HepG2 (cell line): ENCODE measurements around the gene RPS2. TPM values are rescaled to one million over a fixed set of nuclear protein-coding genes. Genes with fewer than 3 reads are reported as not detected.

Source experiments
- CENPBD1 ChIP-seq: sonication (generic); formaldehyde crosslinking; IDR thresholded peaks from 2 replicates; pipeline ENCODE4 v1.8.0; 2022; ENCODE audit warnings: missing genetic modification reagents, low read depth, mild to moderate bottlenecking, borderline replicate concordance
- FOXK2 ChIP-seq: fragments of 450-650 bp; IDR thresholded peaks from 2 replicates; pipeline ENCODE4 v1.6.1; 2016
- GATA4 ChIP-seq: sonication (generic); IDR thresholded peaks from 2 replicates; pipeline ENCODE4 v1.6.1; 2016; ENCODE audit warnings: antibody characterized with exemption, low read depth, borderline replicate concordance
- IKZF1 ChIP-seq: fragments of 450-650 bp; IDR thresholded peaks from 2 replicates; pipeline ENCODE4 v1.7.1; 2016
- NR2F2 ChIP-seq: IDR thresholded peaks from 2 replicates; pipeline ENCODE4 v1.6.1; 2012; ENCODE audit warnings: low read depth, inconsistent platforms, borderline replicate concordance
- RNF2 ChIP-seq: fragments of 450-650 bp; conservative IDR thresholded peaks from 2 replicates; pipeline ENCODE4 v1.6.1; 2016; ENCODE audit warnings: low read depth
- RNF219 ChIP-seq: sonication (generic); formaldehyde crosslinking; IDR thresholded peaks from 2 replicates; pipeline ENCODE4 v1.5.0; 2020; ENCODE audit warnings: mild to moderate bottlenecking, missing genetic modification reagents
- STAT5B ChIP-seq: sonication (generic); formaldehyde crosslinking; IDR thresholded peaks from 2 replicates; pipeline ENCODE4 v1.4.0; 2020; ENCODE audit warnings: missing genetic modification reagents
- TCF7 ChIP-seq: sonication (generic); IDR thresholded peaks from 2 replicates; pipeline ENCODE4 v1.6.1; 2016; ENCODE audit warnings: antibody characterized with exemption, low read depth
- ZBTB2 ChIP-seq: sonication (generic); formaldehyde crosslinking; IDR thresholded peaks from 2 replicates; pipeline ENCODE4 v1.8.0; 2022; ENCODE audit warnings: low read depth, missing genetic modification reagents
- ZNF543 ChIP-seq: sonication (generic); formaldehyde crosslinking; IDR thresholded peaks from 2 replicates; pipeline ENCODE4 v1.4.0; 2020; ENCODE audit warnings: mild to moderate bottlenecking, missing genetic modification reagents
- ZNF547 ChIP-seq: sonication (generic); formaldehyde crosslinking; IDR thresholded peaks from 2 replicates; pipeline ENCODE4 v1.5.1; 2020; ENCODE audit warnings: mild to moderate bottlenecking, missing genetic modification reagents
- ZNF558 ChIP-seq: sonication (generic); formaldehyde crosslinking; IDR thresholded peaks from 2 replicates; pipeline ENCODE4 v1.9.0; 2022; ENCODE audit warnings: mild to moderate bottlenecking, missing genetic modification reagents, borderline replicate concordance
- ZNF570 ChIP-seq: sonication (generic); formaldehyde crosslinking; IDR thresholded peaks from 2 replicates; pipeline ENCODE4 v1.4.0; 2020; ENCODE audit warnings: mild to moderate bottlenecking, missing genetic modification reagents, borderline replicate concordance
- ZNF615 ChIP-seq: sonication (generic); formaldehyde crosslinking; IDR thresholded peaks from 2 replicates; pipeline ENCODE4 v1.5.0; 2020; ENCODE audit warnings: mild to moderate bottlenecking, missing genetic modification reagents, borderline replicate concordance
- ZNF652 ChIP-seq: IDR thresholded peaks from 2 replicates; pipeline ENCODE4 v1.6.1; 2016; ENCODE audit warnings: low read depth, borderline replicate concordance
- ZSCAN29 ChIP-seq: sonication (generic); formaldehyde crosslinking; conservative IDR thresholded peaks from 2 replicates; pipeline ENCODE4 v1.4.0; 2020; ENCODE audit warnings: mild to moderate bottlenecking, missing genetic modification reagents
- polyA plus RNA-seq, 8 experiments: library from polyadenylated mRNA; depleted of rRNA in 3 of 8; stranded (reverse) in 7 of 8; unstranded in 1 of 8; fragments of >200 nt; fragmentation: Illumina TruSeq in 4 of 8; extraction: Trizol in 4 of 8; gene quantifications; 2 replicates each; pipeline versions ENCODE4 v1.2.1 to v1.2.3, GENCODE V29; 2011 to 2016; ENCODE audit warnings: low read depth in 4 of 8, missing spikeins in 1 of 8, mixed read lengths in 1 of 8; ENCODE audit not compliant: insufficient read depth in 1 of 8
- total RNA-seq, 5 experiments: library from RNA; depleted of rRNA; stranded (reverse); fragments of >200 nt; fragmentation: Illumina TruSeq; extraction: Trizol; gene quantifications; 2 replicates each; pipeline ENCODE4 v1.2.3, GENCODE V29; 2016; ENCODE audit warnings: low read depth in 1 of 5
- TF ChIP-seq, protein P1 (sequence below): sonication (generic); formaldehyde crosslinking; IDR thresholded peaks from 2 replicates; pipeline ENCODE4; 2020; ENCODE audit warnings: missing genetic modification reagents, mild to moderate bottlenecking, borderline replicate concordance
- TF ChIP-seq, protein P2 (sequence below): sonication (generic); formaldehyde crosslinking; IDR thresholded peaks from 2 replicates; pipeline ENCODE4 v1.8.0; 2022; ENCODE audit warnings: missing genetic modification reagents, mild to moderate bottlenecking, borderline replicate concordance

The RPS2 gene
- total and polyA plus RNA-seq, 2 of the 13 experiments (the other 11 are each of a cell fraction or from before 2014, with no cell fraction given) = 1,908 to 4,514 TPM

DNA sequence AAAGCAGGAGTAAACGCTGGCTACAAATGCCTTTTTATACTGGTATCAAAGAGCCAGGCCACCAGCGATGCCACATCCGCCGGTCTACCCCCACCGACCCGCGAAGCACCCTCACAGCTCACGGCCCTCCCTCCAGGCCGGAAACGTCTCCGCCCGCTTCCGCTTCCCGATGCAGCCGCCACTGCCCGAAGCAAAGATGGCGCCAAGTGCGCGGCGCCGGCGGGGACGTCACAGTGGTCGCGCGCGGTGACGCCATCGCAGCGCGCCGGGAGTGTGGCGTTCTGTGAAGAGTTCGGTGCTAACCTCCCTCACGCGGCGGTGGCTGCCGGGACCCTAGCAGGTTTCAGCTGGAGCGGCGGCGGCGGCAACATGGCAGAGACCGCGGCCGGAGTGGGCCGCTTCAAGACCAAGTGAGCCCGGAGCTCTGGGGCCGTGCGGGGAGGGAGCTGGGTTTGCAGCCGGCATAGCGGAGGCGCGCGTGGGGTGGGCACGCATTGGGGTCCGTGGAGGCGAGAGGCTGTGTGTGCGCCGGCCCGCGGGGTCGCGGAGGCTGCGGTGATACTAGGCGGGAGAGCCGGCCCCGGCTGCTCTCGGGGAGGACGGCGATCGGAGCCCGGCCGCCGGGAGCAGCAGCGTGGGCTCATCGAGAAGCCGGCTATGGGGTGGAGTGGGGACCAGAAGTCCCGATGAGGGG lies 7.3 kb upstream of the RPS2 start, which contains the start of gene TBL3 (continued):
- peak; percentile 40; the same call in 1 of the 2 replicates for TF ChIP-seq RNF2
- peak; percentile 20; the same call in 1 of the 2 replicates for TF ChIP-seq NR2F2
- TF ChIP-seq ZNF570 = no peak
- no peak for TF ChIP-seq CENPBD1 (CRISPR knock-in tag)
- TF ChIP-seq TCF7 = no peak
- no peak for TF ChIP-seq ZNF652
- TF ChIP-seq ZSCAN29 (CRISPR knock-in tag) = peak; percentile 83; the same call in 1 of the 2 replicates
- TF ChIP-seq ZBTB2 (CRISPR knock-in tag) = peak; percentile 93
- TF ChIP-seq, protein P1, sequence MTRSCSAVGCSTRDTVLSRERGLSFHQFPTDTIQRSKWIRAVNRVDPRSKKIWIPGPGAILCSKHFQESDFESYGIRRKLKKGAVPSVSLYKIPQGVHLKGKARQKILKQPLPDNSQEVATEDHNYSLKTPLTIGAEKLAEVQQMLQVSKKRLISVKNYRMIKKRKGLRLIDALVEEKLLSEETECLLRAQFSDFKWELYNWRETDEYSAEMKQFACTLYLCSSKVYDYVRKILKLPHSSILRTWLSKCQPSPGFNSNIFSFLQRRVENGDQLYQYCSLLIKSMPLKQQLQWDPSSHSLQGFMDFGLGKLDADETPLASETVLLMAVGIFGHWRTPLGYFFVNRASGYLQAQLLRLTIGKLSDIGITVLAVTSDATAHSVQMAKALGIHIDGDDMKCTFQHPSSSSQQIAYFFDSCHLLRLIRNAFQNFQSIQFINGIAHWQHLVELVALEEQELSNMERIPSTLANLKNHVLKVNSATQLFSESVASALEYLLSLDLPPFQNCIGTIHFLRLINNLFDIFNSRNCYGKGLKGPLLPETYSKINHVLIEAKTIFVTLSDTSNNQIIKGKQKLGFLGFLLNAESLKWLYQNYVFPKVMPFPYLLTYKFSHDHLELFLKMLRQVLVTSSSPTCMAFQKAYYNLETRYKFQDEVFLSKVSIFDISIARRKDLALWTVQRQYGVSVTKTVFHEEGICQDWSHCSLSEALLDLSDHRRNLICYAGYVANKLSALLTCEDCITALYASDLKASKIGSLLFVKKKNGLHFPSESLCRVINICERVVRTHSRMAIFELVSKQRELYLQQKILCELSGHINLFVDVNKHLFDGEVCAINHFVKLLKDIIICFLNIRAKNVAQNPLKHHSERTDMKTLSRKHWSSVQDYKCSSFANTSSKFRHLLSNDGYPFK (CRISPR knock-in tag) = peak; percentile 99
- no peak for TF ChIP-seq FOXK2
- no peak for TF ChIP-seq IKZF1
- TF ChIP-seq ZNF615 = no peak
- TF ChIP-seq, protein P2, sequence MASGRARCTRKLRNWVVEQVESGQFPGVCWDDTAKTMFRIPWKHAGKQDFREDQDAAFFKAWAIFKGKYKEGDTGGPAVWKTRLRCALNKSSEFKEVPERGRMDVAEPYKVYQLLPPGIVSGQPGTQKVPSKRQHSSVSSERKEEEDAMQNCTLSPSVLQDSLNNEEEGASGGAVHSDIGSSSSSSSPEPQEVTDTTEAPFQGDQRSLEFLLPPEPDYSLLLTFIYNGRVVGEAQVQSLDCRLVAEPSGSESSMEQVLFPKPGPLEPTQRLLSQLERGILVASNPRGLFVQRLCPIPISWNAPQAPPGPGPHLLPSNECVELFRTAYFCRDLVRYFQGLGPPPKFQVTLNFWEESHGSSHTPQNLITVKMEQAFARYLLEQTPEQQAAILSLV (CRISPR knock-in tag) = peak; percentile 85; the same call in 1 of the 2 replicates
- peak; percentile 96 for TF ChIP-seq ZNF558 (CRISPR knock-in tag)
- TF ChIP-seq ZNF547 = peak; percentile 80; the same call in 1 of the 2 replicates
- no peak; the same call in 1 of the 2 replicates for TF ChIP-seq GATA4
- peak; percentile 82; the same call in 1 of the 2 replicates for TF ChIP-seq STAT5B (CRISPR knock-in tag)
- peak; percentile 91 for TF ChIP-seq ZNF543 (CRISPR knock-in tag)
- TF ChIP-seq RNF219 (CRISPR knock-in tag) = peak; percentile 74; the same call in 1 of the 2 replicates
